GM23248 (cell line): ENCODE data around the gene PLEKHA5. TPM values are rescaled to one million over a fixed set of nuclear protein-coding genes. Genes with fewer than 3 reads are reported as not detected.

Experiments
- DNase-seq: peaks from one replicate; pipeline ENCODE4 v3.0.0-alpha.2; 2015
- H2AFZ ChIP-seq: fragments of 200-600 bp; sonication (generic); 2 replicates; pipeline ENCODE4 v1.6.1; 2016; ENCODE audit warnings: antibody characterized with exemption
- H3F3A ChIP-seq: fragments of 200-600 bp; sonication (generic); 2 replicates; pipeline ENCODE4 v1.6.1; 2016; ENCODE audit warnings: mild to moderate bottlenecking, antibody characterized with exemption, mixed run types; ENCODE audit not compliant: insufficient read depth
- H3K27ac ChIP-seq: fragments of 200-600 bp; sonication (generic); 2 replicates; pipeline ENCODE4 v1.5.1; 2016; ENCODE audit warnings: mild to moderate bottlenecking
- H3K27me3 ChIP-seq: fragments of 200-600 bp; sonication (generic); replicated peaks from 2 replicates; pipeline ENCODE4 v1.6.1; 2016; ENCODE audit warnings: mild to moderate bottlenecking; ENCODE audit not compliant: insufficient read depth
- H3K36me3 ChIP-seq: fragments of 200-600 bp; sonication (generic); 2 replicates; pipeline ENCODE4 v1.6.1; 2016; ENCODE audit warnings: low read depth, mild to moderate bottlenecking
- H3K4me1 ChIP-seq: fragments of 200-600 bp; sonication (generic); 2 replicates; pipeline ENCODE4 v1.6.1; 2016; ENCODE audit warnings: mild to moderate bottlenecking; ENCODE audit not compliant: insufficient read depth
- H3K4me2 ChIP-seq: fragments of 200-600 bp; sonication (generic); one replicate; pipeline ENCODE4 v1.6.1; 2016; ENCODE audit warnings: mild to moderate bottlenecking; ENCODE audit not compliant: unreplicated experiment
- H3K4me3 ChIP-seq: fragments of 200-600 bp; sonication (generic); 2 replicates; pipeline ENCODE4 v1.5.1; 2016; ENCODE audit warnings: mild to moderate bottlenecking
- H3K79me2 ChIP-seq: fragments of 200-600 bp; sonication (generic); 2 replicates; pipeline ENCODE4 v1.6.1; 2016; ENCODE audit warnings: mild to moderate bottlenecking; ENCODE audit not compliant: insufficient read depth
- H3K9ac ChIP-seq: fragments of 200-600 bp; sonication (generic); 2 replicates; pipeline ENCODE4 v1.6.1; 2016; ENCODE audit warnings: mild to moderate bottlenecking
- H3K9me2 ChIP-seq: fragments of 200-600 bp; sonication (generic); 2 replicates; pipeline ENCODE4 v1.6.1; 2016; ENCODE audit warnings: mixed run types, mild to moderate bottlenecking, moderate library complexity; ENCODE audit not compliant: insufficient read depth
- H3K9me3 ChIP-seq: fragments of 200-600 bp; sonication (generic); one replicate; pipeline ENCODE4 v1.6.1; 2017; ENCODE audit warnings: low read depth
- H4K20me1 ChIP-seq: fragments of 200-600 bp; sonication (generic); 2 replicates; pipeline ENCODE4 v1.6.0; 2016; ENCODE audit not compliant: insufficient read depth
- EZH2 ChIP-seq: fragments of 200-600 bp; sonication (generic); IDR thresholded peaks from 2 replicates; pipeline ENCODE4 v1.6.1; 2018; ENCODE audit warnings: antibody characterized with exemption, mild to moderate bottlenecking; ENCODE audit not compliant: insufficient read depth, poor library complexity, severe bottlenecking
- EZH2phosphoT487 ChIP-seq: fragments of 200-600 bp; sonication (generic); IDR thresholded peaks from 2 replicates; pipeline ENCODE4 v1.6.1; 2018; ENCODE audit warnings: antibody characterized with exemption, moderate library complexity, mild to moderate bottlenecking, low read depth; ENCODE audit not compliant: insufficient read depth
- WGBS, 2 experiments: methylation state at CpG; one replicate each; pipeline ENCODE4 v1.1.6; 2015 to 2017; ENCODE audit warnings: low lambda C conversion rate in 2 of 2, low coverage in 1 of 2; ENCODE audit errors: missing lambda C conversion rate in 2 of 2; 5-methylcytosine and 5-hydroxymethylcytosine counted together
- in situ Hi-C: fragments of 300-500 bp; cut with MboI; formaldehyde crosslinking; loops from 2 replicates; pipeline ENCODE4 v1.15.0; 2020
- polyA plus RNA-seq: library from polyadenylated mRNA; unstranded; fragments of >200 nt; fragmentation: Nextera tagmentation; extraction: Ambion mirVana; gene quantifications from 2 replicates; pipeline ENCODE4 v1.2.1, GENCODE V29; 2016
- total RNA-seq: library from RNA; depleted of rRNA; stranded (reverse); fragments of >200 nt; shearing (Covaris generic); gene quantifications from 2 replicates; pipeline ENCODE4 v1.2.3, GENCODE V29; 2014

The PLEKHA5 gene
- total and polyA plus RNA-seq, 2 experiments from 2014 or later, result 10.0 to 12.1 TPM

GRCh38 chr12:19222558-19222957 lies 93.0 kb downstream of the PLEKHA5 start:
- peaks cover 41% of the 10 kb centered on the region for H3F3A ChIP-seq
- no peaks in the 10 kb centered on the region for H3K36me3 ChIP-seq
- no peaks in the 10 kb centered on the region for H3K9me2 ChIP-seq
- H2AFZ ChIP-seq, result 0 out of 2 replicates have a peak overlapping the region, but pooled peaks have one; percentile 27
- in situ Hi-C loops, result no loop called here
- TF ChIP-seq EZH2phosphoT487 (no peak), EZH2 (no peak)
- DNase-seq, result peak; percentile 39
- peak overlapping the region; percentile 41 for H3K4me2 ChIP-seq
- H3K27me3 ChIP-seq, result no peaks in the 10 kb centered on the region
- H4K20me1 ChIP-seq, result no peaks in the 10 kb centered on the region
- H3K27ac ChIP-seq, result peak overlapping the region; percentile 61
- H3K4me3 ChIP-seq, result no peak overlapping the region
- peaks cover 39% of the 10 kb centered on the region for H3K4me1 ChIP-seq
- H3K9me3 ChIP-seq, result no peaks in the 10 kb centered on the region
- 4 to 7% methylated on average over 3 of the region's 3 CpGs for WGBS, 2 experiments
- H3K9ac ChIP-seq, result peak overlapping the region; percentile 12; the same call in 1 of the 2 replicates
- H3K79me2 ChIP-seq, result 0 out of 2 replicates have a peak, but pooled peaks cover 8% of the 10 kb centered on the region

- peaks cover 39% of the 10 kb centered on the region for H3K4me1 ChIP-seq
- H3F3A ChIP-seq, result peaks cover 41% of the 10 kb centered on the region
- H3K4me3 ChIP-seq, result no peak overlapping the region
- H3K36me3 ChIP-seq, result no peaks in the 10 kb centered on the region
- H3K9ac ChIP-seq, result peak overlapping the region; percentile 12; the same call in 1 of the 2 replicates
- H2AFZ ChIP-seq, result 0 out of 2 replicates have a peak overlapping the region, but pooled peaks have one; percentile 27
- no peaks in the 10 kb centered on the region for H3K9me2 ChIP-seq
- peak overlapping the region; percentile 61 for H3K27ac ChIP-seq
- in situ Hi-C loops, result no loop called here
- H3K4me2 ChIP-seq, result peak overlapping the region; percentile 41
- WGBS, 2 experiments, result 46 to 55% methylated on average over 3 of the region's 3 CpGs
- no peaks in the 10 kb centered on the region for H3K27me3 ChIP-seq
- H3K9me3 ChIP-seq, result no peaks in the 10 kb centered on the region
- H3K79me2 ChIP-seq, result 0 out of 2 replicates have a peak, but pooled peaks cover 8% of the 10 kb centered on the region
- H4K20me1 ChIP-seq, result no peaks in the 10 kb centered on the region
- DNase-seq, result peak; percentile 39
- TF ChIP-seq EZH2 (no peak), EZH2phosphoT487 (no peak)
Observed at GRCh38 chr12:19223018-19223417, 93.5 kb downstream of the PLEKHA5 start.

- Histone ChIP-seq H3K79me2 (0 out of 2 replicates have a peak, but pooled peaks cover 8% of the 10 kb centered on the region), H3K4me1 (peaks cover 39% of the 10 kb centered on the region), H3K27ac (peak overlapping the region; percentile 61), H3K27me3 (no peaks in the 10 kb centered on the region), H4K20me1 (no peaks in the 10 kb centered on the region), H3K4me3 (peak overlapping the region; percentile 13; the same call in 1 of the 2 replicates), H3F3A (peaks cover 41% of the 10 kb centered on the region), H3K4me2 (peak overlapping the region; percentile 42), H2AFZ (peak overlapping the region; percentile 27; the same call in 1 of the 2 replicates), H3K9me2 (no peaks in the 10 kb centered on the region), H3K9ac (0 out of 2 replicates have a peak overlapping the region, but pooled peaks have one; percentile 7), H3K9me3 (no peaks in the 10 kb centered on the region), H3K36me3 (no peaks in the 10 kb centered on the region)
- 35 to 44% methylated on average over 1 of the region's 1 CpG for WGBS, 2 experiments
- TF ChIP-seq EZH2phosphoT487 (no peak), EZH2 (no peak)
- in situ Hi-C loops, result no loop called here
- DNase-seq, result peak; percentile 41
Observed at GRCh38 chr12:19223695-19224094, 94.2 kb downstream of the PLEKHA5 start.

- peaks cover 41% of the 10 kb centered on the region for H3F3A ChIP-seq
- no peak for DNase-seq
- H3K27me3 ChIP-seq, result no peaks in the 10 kb centered on the region
- H3K9ac ChIP-seq, result no peak overlapping the region
- no peak overlapping the region for H3K4me2 ChIP-seq
- no peaks in the 10 kb centered on the region for H3K9me3 ChIP-seq
- no peak overlapping the region for H2AFZ ChIP-seq
- no peak for TF ChIP-seq EZH2
- 96 to 98% methylated on average over 3 of the region's 3 CpGs for WGBS, 2 experiments
- H4K20me1 ChIP-seq, result no peaks in the 10 kb centered on the region
- H3K4me1 ChIP-seq, result peaks cover 39% of the 10 kb centered on the region
- H3K36me3 ChIP-seq, result no peaks in the 10 kb centered on the region
- H3K9me2 ChIP-seq, result no peaks in the 10 kb centered on the region
- in situ Hi-C loops, result no loop called here
- no peaks in the 10 kb centered on the region for H3K79me2 ChIP-seq
- no peak overlapping the region for H3K4me3 ChIP-seq
- H3K27ac ChIP-seq, result no peak overlapping the region
Observed at GRCh38 chr12:19224746-19225145, 95.2 kb downstream of the PLEKHA5 start.
